AG20443 (cell line): ENCODE data around the gene KCNIP2.

Source experiments
- DNase-seq: peaks from one replicate; pipeline ENCODE4 v3.0.0; 2012; ENCODE audit warnings: low spot score, mixed read lengths

Gene KCNIP2

DNA sequence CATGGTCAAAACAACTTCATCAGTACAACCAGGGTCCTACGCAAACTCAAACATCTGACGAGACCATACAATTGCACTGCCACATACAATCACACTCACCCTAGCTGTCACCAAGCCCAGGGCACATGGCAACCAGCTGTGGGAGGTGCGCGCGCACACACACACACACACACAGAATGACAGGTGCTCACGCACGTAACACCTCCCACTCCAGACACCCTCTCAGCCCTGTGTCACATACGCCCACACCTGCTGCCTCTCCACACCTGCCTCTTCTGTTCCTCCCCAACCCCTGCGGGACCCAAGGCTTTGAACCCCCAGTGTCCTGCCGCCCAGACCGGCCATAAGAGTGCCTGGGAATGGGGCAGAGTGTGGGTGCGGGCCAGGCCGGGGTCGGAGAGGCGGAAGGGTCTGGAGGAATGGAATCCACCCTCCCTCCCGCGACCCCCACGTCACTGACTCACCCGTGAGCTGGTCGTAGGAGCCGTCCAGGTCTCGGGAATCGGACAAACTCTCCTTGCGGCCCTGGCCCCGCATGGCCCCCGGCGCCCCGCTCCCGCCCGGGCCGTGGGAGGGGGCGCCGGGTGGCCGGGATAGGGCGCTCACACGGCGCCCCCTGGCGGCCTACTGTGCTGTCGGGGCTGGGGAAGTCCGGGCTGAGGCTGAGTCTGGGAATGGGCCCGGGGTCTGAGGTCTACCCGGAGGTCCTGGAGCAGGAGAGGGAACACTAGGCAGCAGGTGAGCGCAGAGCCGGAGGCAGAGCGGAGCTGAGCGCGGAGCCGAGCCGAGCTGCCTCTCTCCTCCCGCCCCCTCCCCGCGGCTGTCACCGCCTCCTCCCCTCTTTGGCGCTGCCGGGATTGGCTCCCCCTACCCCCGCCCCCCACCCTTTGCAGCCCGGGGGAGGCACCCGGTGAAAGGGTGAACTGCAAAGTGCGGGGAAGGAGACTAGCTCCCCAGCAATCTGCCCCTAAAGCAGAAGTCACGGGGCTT, at the start of gene KCNIP2:
Gene KCNIP2 (minus strand): TSS at position 769 of the 990 bp plus-strand sequence. CDS start 232 bp downstream, at position 537.
- DNase-seq = peak; percentile 38

DNA sequence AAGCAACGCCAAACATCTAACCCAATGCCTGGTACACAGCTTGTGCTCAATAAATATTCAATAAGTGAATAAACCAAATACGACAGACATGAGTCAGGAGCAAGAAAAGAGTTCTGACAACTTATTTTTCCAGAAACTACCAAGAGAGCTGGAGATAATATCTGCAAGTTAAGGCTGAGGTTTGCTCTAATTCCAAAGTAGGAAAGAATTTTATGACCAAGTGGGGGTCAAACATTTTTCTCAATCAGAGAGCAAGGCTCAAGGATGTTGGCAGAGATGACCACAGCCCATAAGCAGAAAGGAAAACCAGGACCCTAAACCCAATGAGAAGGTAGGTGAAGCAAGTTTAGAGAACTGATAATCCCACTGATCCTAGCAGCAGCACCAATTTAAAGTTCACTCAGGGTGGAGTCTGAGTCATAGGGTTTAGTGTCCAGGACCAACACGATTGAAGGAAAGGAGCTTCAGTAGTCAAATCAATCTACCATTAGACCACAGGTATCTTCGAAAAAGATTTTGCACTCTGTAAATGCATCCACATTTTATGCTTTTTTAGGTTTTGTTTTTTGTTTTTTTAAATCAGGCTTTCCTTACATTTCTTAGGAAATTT, 49.3 kb upstream of the KCNIP2 start:
- DNase-seq = peak; percentile 38

GRCh38 chr10:101889256-101890210, 45.9 kb upstream of the KCNIP2 start:
- peak; percentile 81 for DNase-seq

DNA sequence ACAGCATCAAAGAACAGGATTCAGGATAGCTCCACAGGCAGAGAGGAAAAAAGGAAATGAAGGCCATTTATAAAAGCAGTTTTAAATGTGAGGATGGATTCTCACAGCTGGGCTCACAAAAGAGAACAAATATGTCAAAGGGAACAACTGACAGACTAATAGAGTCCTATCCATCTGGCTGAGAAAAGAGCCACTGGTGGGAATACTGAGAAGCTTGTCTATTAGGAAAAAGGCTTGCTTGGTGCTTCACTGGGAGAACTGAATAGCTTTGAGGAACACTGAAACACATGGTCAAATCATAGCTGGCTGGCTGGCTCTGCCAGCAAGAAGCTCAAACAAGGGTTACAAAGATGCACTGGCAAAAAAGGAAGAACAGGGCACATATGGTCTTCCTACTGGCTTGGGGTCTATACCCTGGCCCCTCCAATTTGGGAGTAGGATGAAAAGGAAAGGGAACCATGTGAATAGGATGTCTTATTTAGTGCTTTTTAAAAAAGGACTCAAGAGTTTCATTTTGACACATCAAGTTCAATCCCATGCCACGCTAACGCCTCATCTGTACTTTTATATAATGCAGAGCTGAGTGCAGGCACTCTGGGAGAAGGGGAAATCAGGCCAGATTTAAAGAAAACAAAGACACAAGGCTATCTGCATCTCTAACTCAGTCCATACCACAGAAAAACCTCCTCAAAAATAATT, 44.8 kb upstream of the KCNIP2 start:
- DNase-seq = no peak

DNA sequence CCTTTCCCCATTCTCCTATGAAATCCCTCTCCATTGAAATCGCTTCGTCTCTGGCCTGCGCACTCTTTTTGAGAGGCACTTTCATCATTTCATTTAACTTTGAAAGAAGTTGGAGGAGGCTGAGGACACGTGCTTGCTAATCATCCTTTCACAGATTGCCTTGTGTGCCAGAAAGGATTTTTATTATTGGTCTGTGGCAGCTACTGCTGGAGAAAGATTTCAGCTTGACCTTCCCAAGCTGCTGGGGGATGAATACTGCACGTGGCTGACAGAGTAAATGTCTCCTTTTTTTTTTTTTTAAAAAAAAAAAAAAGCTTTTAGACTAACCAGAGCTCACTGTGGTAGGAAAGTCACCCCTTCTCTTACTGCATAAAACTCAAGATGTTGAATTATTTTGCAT, 44.2 kb upstream of the KCNIP2 start:
- no peak for DNase-seq

DNA sequence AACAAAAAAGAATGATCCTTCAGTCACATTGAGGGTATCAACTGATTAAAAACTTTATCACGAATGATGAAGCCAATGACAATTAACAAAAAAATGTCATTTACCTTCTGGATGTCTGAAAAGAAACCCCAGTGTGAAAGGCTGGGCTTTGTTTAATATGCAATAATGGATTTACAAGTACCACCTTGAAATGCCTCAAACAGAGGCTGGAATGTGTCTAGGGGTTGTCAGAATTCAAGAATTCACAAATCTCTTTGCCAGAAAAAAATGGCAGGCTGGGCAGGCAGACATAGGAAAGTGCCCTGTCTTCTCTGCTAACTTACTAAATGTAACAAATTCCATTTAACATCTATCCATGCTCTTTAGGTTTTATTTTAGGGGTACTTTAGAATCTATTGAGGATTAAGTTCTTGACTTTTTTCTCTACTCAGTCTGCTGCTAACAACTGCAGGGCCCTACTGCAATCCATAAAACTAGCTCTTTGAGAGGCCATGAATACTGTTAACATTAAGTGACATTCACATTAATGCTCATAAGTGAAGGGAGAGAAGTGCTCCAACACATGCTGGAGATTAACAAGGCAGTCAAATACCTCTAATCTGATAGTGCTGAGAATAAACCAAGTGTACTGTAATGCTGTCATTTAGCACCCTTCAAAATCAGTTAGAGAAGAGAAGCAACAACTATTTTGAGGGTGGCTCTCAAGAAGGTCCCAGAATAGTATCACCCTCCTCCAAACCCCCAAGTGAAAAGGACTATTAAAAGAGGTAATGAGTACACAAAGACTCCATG, 43.1 kb upstream of the KCNIP2 start:
- no peak for DNase-seq

- DNase-seq = no peak
These were observed 37.6 kb upstream of the KCNIP2 start for GRCh38 chr10:101881036-101881774.

DNA sequence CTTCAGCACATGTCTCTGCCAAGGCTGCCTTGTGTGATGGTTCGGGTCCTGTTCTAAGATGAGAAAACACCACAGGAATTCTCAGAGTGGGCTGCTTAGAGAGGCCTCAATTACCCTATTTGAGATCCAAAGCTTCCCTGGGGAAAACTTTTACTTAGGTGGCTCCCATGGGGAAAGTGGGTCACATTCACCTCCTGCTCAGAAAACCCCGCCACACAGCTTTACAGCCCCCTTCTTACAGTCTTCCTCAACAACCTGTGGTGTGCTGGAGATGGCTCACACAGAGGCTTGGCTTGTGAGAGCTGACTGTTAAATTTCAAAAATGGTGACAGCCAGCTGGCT, 36.6 kb upstream of the KCNIP2 start:
- no peak for DNase-seq

- no peak for DNase-seq
These were observed 36.0 kb upstream of the KCNIP2 start for GRCh38 chr10:101879456-101880231.

- DNase-seq = no peak
These were observed 35.3 kb upstream of the KCNIP2 start for GRCh38 chr10:101878869-101879268.

GRCh38 chr10:101875068-101875688, 31.6 kb upstream of the KCNIP2 start:
- no peak for DNase-seq

GRCh38 chr10:101874252-101874651, 30.7 kb upstream of the KCNIP2 start:
- no peak for DNase-seq

DNA sequence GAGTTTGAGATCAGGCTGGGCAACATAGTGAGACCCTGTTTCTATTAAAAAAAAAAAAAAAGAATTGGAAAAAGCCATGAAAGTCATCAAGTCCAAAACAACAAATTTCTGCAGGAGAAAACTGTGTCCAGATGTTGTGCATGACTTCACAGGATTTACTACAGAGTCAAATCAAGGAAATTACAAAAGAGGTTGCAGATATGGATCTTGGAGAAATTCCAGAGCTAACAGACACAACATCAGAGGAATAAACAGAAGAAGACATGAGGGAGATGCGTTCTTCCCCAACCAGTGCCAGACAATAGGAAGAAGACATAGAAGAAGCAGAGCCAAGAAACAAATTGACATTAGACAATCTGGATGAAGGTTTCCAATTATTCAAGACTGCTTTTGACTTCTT, 24.3 kb upstream of the KCNIP2 start:
- DNase-seq = no peak

- no peak for DNase-seq
These were observed 15.9 kb upstream of the KCNIP2 start for GRCh38 chr10:101859530-101859929.

- no peak for DNase-seq
These were observed 15.3 kb upstream of the KCNIP2 start for GRCh38 chr10:101858723-101859500.

- no peak for DNase-seq
These were observed 14.3 kb upstream of the KCNIP2 start for GRCh38 chr10:101857802-101858476.

DNA sequence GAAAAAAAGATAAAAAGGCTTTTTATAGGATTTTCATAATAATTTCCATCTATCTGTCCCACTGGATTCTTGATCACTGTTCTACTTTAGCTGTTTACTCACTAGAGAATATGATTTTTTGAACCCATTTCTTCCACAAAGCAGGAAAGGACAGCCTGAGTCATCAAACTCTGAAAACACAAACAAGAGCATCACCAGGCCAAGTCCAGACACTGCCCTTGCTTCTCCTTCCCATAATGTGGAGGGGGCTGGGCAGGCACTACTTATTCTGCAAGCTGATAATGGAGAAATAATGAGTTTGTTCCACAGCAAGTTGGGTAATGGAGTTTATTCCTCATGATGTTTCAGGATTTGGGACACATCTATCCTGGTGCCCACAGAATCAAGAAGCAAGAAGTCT, 13.0 kb upstream of the KCNIP2 start:
- DNase-seq = peak; percentile 45
